Stomach (tissue), 4 donors: ENCODE measurements around the gene TESK1.

ENCODE experiments used
- POLR2AphosphoS5 ChIP-seq, 3 donors: sonication (generic); formaldehyde crosslinking; IDR thresholded peaks; one replicate each; pipeline ENCODE4 v1.6.1; 2016; ENCODE audit warnings: antibody characterized with exemption in 3 of 3
- TF ChIP-seq, protein P1 (sequence below), 7 experiments: fragments of 450-650 bp in 4 of 7; fragments of 200-600 bp in 3 of 7; sonication (generic) in 3 of 7; IDR thresholded peaks; one replicate each; pipeline ENCODE4 v1.5.1; 2016 to 2019; ENCODE audit warnings: antibody characterized with exemption in 7 of 7, control low read depth in 2 of 7, mild to moderate bottlenecking in 1 of 7

- TF ChIP-seq, protein P1, sequence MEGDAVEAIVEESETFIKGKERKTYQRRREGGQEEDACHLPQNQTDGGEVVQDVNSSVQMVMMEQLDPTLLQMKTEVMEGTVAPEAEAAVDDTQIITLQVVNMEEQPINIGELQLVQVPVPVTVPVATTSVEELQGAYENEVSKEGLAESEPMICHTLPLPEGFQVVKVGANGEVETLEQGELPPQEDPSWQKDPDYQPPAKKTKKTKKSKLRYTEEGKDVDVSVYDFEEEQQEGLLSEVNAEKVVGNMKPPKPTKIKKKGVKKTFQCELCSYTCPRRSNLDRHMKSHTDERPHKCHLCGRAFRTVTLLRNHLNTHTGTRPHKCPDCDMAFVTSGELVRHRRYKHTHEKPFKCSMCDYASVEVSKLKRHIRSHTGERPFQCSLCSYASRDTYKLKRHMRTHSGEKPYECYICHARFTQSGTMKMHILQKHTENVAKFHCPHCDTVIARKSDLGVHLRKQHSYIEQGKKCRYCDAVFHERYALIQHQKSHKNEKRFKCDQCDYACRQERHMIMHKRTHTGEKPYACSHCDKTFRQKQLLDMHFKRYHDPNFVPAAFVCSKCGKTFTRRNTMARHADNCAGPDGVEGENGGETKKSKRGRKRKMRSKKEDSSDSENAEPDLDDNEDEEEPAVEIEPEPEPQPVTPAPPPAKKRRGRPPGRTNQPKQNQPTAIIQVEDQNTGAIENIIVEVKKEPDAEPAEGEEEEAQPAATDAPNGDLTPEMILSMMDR (IDR thresholded peaks at IDR 0.05) = peak in 5 of 7 experiments; percentile 23 to 59 (median 40)
- TF ChIP-seq POLR2AphosphoS5 (IDR thresholded peaks at IDR 0.05) = peak; percentile 96 to 99 (median 98)
Observed at GRCh38 chr9:35657546-35658136, 52.6 kb downstream of the TESK1 start, which contains the start of gene RMRP.
